ENCODE measurements around the gene SPRTN. TPM values are rescaled to one million over a fixed set of nuclear protein-coding genes. Genes with fewer than 3 reads are reported as not detected.

Gene SPRTN
- total and polyA plus RNA-seq, 2 experiments from 2014 or later: 9.1 to 25.0 TPM

GRCh38 chr1:231310391-231310934, 27.6 kb upstream of the SPRTN start:
- Histone ChIP-seq H3K4me1 (ENCODE audit: insufficient read depth) (no peaks in the 10 kb centered on the region), H3F3A (replicated peaks; ENCODE audit: low read depth) (no peaks in the 10 kb centered on the region), H3K4me2 (no peak overlapping the region), H3K79me2 (replicated peaks; ENCODE audit: insufficient read depth) (no peaks in the 10 kb centered on the region), H3K4me3 (no peak overlapping the region), H2AFZ (no peak overlapping the region), H3K27ac (ENCODE audit: low read depth) (no peak overlapping the region), H4K20me1 (replicated peaks; ENCODE audit: insufficient read depth) (no peaks in the 10 kb centered on the region), H3K36me3 (ENCODE audit: insufficient read depth) (no peaks in the 10 kb centered on the region), H3K27me3 (ENCODE audit: insufficient read depth) (no peaks in the 10 kb centered on the region), H3K9me2 (ENCODE audit: insufficient read depth) (no peaks in the 10 kb centered on the region)
- DNase-seq (ENCODE audit: low spot score) (no peak), ATAC-seq (no peak)
- H3K9me3 Mint-ChIP-seq: no peaks in the 10 kb centered on the region
- H3K27me3 Mint-ChIP-seq (ENCODE audit: insufficient read depth, low read depth, poor library complexity): peaks cover 4% of the 10 kb centered on the region
- no peak overlapping the region for H3K4me3 Mint-ChIP-seq
- H3K27ac Mint-ChIP-seq: no peak overlapping the region
- H3K36me3 Mint-ChIP-seq (ENCODE audit: low read depth): no peaks in the 10 kb centered on the region
- no peaks in the 10 kb centered on the region for H3K4me1 Mint-ChIP-seq
- TF ChIP-seq STAT1 (IDR thresholded peaks at IDR 0.05; ENCODE audit: unreplicated experiment): no peak
- TF ChIP-seq ZNF114 (CRISPR knock-in tag; IDR thresholded peaks at IDR 0.05): no peak
- TF ChIP-seq, protein P1, sequence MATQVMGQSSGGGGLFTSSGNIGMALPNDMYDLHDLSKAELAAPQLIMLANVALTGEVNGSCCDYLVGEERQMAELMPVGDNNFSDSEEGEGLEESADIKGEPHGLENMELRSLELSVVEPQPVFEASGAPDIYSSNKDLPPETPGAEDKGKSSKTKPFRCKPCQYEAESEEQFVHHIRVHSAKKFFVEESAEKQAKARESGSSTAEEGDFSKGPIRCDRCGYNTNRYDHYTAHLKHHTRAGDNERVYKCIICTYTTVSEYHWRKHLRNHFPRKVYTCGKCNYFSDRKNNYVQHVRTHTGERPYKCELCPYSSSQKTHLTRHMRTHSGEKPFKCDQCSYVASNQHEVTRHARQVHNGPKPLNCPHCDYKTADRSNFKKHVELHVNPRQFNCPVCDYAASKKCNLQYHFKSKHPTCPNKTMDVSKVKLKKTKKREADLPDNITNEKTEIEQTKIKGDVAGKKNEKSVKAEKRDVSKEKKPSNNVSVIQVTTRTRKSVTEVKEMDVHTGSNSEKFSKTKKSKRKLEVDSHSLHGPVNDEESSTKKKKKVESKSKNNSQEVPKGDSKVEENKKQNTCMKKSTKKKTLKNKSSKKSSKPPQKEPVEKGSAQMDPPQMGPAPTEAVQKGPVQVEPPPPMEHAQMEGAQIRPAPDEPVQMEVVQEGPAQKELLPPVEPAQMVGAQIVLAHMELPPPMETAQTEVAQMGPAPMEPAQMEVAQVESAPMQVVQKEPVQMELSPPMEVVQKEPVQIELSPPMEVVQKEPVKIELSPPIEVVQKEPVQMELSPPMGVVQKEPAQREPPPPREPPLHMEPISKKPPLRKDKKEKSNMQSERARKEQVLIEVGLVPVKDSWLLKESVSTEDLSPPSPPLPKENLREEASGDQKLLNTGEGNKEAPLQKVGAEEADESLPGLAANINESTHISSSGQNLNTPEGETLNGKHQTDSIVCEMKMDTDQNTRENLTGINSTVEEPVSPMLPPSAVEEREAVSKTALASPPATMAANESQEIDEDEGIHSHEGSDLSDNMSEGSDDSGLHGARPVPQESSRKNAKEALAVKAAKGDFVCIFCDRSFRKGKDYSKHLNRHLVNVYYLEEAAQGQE (IDR thresholded peaks at IDR 0.05; ENCODE audit: unreplicated experiment): no peak
- no peak for TF ChIP-seq EZH2phosphoT487 (IDR thresholded peaks at IDR 0.05; ENCODE audit: unreplicated experiment)
- TF ChIP-seq EZH2 (IDR thresholded peaks at IDR 0.05; ENCODE audit: low read depth, unreplicated experiment): no peak
- no peak for TF ChIP-seq ZNF331 (CRISPR knock-in tag; IDR thresholded peaks at IDR 0.05; ENCODE audit: low read depth)
- TF ChIP-seq, protein P2, sequence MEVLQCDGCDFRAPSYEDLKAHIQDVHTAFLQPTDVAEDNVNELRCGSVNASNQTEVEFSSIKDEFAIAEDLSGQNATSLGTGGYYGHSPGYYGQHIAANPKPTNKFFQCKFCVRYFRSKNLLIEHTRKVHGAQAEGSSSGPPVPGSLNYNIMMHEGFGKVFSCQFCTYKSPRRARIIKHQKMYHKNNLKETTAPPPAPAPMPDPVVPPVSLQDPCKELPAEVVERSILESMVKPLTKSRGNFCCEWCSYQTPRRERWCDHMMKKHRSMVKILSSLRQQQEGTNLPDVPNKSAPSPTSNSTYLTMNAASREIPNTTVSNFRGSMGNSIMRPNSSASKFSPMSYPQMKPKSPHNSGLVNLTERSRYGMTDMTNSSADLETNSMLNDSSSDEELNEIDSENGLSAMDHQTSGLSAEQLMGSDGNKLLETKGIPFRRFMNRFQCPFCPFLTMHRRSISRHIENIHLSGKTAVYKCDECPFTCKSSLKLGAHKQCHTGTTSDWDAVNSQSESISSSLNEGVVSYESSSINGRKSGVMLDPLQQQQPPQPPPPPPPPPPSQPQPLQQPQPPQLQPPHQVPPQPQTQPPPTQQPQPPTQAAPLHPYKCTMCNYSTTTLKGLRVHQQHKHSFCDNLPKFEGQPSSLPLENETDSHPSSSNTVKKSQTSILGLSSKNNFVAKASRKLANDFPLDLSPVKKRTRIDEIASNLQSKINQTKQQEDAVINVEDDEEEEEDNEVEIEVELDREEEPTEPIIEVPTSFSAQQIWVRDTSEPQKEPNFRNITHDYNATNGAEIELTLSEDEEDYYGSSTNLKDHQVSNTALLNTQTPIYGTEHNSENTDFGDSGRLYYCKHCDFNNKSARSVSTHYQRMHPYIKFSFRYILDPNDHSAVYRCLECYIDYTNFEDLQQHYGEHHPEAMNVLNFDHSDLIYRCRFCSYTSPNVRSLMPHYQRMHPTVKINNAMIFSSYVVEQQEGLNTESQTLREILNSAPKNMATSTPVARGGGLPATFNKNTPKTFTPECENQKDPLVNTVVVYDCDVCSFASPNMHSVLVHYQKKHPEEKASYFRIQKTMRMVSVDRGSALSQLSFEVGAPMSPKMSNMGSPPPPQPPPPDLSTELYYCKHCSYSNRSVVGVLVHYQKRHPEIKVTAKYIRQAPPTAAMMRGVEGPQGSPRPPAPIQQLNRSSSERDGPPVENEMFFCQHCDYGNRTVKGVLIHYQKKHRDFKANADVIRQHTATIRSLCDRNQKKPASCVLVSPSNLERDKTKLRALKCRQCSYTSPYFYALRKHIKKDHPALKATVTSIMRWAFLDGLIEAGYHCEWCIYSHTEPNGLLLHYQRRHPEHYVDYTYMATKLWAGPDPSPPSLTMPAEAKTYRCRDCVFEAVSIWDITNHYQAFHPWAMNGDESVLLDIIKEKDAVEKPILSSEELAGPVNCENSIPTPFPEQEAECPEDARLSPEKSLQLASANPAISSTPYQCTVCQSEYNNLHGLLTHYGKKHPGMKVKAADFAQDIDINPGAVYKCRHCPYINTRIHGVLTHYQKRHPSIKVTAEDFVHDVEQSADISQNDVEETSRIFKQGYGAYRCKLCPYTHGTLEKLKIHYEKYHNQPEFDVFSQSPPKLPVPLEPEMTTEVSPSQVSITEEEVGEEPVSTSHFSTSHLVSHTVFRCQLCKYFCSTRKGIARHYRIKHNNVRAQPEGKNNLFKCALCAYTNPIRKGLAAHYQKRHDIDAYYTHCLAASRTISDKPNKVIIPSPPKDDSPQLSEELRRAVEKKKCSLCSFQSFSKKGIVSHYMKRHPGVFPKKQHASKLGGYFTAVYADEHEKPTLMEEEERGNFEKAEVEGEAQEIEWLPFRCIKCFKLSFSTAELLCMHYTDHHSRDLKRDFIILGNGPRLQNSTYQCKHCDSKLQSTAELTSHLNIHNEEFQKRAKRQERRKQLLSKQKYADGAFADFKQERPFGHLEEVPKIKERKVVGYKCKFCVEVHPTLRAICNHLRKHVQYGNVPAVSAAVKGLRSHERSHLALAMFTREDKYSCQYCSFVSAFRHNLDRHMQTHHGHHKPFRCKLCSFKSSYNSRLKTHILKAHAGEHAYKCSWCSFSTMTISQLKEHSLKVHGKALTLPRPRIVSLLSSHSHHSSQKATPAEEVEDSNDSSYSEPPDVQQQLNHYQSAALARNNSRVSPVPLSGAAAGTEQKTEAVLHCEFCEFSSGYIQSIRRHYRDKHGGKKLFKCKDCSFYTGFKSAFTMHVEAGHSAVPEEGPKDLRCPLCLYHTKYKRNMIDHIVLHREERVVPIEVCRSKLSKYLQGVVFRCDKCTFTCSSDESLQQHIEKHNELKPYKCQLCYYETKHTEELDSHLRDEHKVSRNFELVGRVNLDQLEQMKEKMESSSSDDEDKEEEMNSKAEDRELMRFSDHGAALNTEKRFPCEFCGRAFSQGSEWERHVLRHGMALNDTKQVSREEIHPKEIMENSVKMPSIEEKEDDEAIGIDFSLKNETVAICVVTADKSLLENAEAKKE (CRISPR knock-in tag; IDR thresholded peaks at IDR 0.05): no peak
- no peak for TF ChIP-seq CTCF (conservative IDR thresholded peaks at IDR 0.05; ENCODE audit: low read depth in 2 of 2)
- no peak for TF ChIP-seq CREB1 (CRISPR knock-in tag; IDR thresholded peaks at IDR 0.05; ENCODE audit: low read depth)
- TF ChIP-seq JUNB (IDR thresholded peaks at IDR 0.05; ENCODE audit: unreplicated experiment): no peak
- no peak for TF ChIP-seq NANOG (IDR thresholded peaks at IDR 0.05; ENCODE audit: borderline replicate concordance)
- TF ChIP-seq POLR2AphosphoS5 (IDR thresholded peaks at IDR 0.05; ENCODE audit: low read depth): no peak
- no peak for TF ChIP-seq ETS1 (IDR thresholded peaks at IDR 0.05)
